GM12874 (cell line): ENCODE data around the gene AUTS2.

ENCODE experiments used
- TF ChIP-seq, protein P1 (sequence below): IDR thresholded peaks from 2 replicates; pipeline ENCODE4 v1.5.1; 2011; ENCODE audit warnings: low read depth, mild to moderate bottlenecking, control low read depth, low read length, moderate library complexity; ENCODE audit not compliant: insufficient read depth

Gene AUTS2

DNA sequence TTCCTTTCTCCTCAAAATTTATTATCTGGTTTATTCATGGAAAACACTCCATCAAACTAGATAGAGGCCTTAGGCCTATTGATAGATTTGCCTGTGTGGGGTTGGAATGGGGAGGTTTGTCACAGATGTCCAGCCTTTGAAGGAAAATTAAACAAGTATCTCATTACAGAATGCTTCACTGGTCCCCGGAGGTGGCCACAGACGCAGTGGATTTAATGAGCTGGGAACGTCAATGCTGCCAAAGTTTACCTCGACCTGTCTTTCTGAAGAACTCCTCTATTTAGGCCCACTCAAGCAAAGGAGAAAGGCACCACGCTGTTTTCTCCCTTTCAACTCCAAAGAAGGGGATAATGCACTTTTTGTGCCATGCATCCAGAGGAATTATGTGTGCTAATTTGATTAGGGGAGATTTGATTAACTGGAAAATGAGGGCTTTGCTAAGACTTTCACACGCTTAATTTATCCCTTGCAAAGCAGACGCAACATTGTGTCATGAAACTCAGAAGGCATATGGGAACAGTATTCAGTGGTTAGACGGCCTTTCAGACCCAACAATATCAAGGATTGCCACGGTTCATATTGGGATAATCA lies 974.9 kb downstream of the AUTS2 start:
- TF ChIP-seq, protein P1, sequence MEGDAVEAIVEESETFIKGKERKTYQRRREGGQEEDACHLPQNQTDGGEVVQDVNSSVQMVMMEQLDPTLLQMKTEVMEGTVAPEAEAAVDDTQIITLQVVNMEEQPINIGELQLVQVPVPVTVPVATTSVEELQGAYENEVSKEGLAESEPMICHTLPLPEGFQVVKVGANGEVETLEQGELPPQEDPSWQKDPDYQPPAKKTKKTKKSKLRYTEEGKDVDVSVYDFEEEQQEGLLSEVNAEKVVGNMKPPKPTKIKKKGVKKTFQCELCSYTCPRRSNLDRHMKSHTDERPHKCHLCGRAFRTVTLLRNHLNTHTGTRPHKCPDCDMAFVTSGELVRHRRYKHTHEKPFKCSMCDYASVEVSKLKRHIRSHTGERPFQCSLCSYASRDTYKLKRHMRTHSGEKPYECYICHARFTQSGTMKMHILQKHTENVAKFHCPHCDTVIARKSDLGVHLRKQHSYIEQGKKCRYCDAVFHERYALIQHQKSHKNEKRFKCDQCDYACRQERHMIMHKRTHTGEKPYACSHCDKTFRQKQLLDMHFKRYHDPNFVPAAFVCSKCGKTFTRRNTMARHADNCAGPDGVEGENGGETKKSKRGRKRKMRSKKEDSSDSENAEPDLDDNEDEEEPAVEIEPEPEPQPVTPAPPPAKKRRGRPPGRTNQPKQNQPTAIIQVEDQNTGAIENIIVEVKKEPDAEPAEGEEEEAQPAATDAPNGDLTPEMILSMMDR, result no peak

DNA sequence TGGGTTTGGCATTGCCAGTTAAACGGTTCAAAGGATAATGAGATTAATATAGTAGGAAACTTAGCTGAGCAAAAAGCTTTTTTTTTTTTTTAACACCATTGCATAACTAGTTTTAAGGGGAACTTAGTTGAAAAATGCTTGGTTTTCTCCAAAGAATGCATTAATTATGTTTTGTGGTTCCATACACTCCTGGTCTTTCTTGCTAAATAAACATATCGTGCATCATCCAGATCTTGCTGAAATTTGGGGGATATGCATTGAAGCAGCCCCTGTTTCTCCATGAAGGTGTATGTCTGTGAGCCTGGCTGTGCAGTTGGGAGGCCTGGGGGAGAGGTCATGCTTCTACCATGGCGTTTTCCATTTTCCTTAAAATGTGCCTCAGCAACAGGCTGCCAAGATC lies 975.4 kb downstream of the AUTS2 start:
- TF ChIP-seq, protein P1, result no peak

DNA sequence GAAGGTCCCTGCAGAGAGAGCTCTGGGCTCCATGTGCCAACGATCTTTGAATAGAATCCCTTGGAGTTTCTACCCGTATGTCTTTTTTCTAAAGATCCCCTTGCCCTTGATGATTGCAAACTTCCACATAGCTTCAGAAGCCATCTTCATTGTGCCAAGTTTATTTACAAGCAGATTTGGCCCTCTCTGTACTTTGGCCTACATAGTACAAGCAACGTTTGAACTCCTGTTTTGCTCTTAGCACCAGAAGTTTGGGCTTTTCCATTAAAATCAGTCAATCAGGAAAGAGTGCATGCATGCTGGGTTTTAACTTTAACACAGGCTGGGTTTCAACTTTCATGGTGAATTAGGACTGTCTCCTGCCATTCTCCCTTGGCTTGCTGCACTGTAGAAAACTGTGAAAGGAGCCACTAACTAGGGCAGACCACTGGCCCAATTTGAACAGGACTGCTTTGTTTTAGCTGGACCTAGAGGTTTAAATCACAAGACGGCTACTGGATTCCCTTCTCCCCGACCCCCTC lies 976.1 kb downstream of the AUTS2 start:
- TF ChIP-seq, protein P1, result no peak

DNA sequence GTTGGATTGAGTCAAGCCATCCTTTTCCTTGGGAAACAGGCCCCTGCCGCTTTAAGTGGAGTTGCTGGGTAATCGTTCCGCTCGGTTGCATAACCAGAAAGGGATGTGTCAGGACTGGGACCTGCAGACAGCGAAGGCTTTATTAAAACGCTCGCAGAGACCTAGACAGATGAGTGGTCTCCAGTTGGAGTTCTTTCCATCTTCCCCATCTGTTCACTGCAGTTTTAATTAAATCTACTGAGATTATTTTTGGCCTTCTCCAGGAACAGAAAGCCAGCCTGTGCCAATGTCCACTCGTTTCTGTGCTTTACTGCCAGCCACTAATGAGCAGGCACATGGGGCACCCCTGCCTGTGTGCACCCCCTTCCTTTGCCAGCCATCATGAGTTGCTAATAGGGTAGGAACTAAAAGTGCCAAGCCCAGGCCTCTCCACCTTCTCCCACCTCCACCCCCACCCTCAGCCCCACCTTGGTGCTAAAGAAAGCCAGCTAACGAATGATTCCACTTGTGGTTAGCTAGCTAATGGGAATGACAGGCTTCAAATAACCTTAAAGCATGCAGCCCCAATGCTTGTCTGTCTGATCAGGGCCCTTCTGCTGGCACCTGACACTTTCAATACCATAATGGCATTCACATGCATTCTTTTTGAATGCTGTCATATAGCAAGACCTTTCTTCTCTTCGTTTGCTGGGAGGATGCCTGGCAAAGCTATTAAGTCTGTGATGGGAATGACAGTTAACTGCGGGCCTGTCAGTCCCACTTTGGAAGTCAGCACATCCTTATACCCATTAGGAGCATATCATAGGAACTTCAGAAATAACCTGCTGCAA lies 976.9 kb downstream of the AUTS2 start:
- TF ChIP-seq, protein P1, result no peak

DNA sequence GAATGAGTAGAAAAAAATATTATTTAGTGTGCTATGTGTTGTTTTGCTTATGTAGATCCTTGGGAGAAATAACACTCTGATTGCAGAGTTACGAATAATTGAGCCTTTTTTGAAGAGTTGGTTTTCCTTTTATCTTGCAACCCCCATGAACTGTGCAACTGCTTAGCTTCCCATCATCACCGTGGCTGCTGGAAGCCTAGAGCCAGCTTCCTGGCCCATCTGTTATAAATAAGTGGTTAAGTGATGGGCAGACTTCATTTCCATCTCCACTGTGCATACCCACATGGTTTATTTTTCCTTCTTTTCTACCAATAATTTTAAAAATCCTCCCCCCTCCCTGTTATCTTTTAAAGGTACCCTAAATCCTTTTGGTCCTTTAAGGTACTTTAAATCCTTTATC lies 978.8 kb downstream of the AUTS2 start:
- TF ChIP-seq, protein P1, result no peak

DNA sequence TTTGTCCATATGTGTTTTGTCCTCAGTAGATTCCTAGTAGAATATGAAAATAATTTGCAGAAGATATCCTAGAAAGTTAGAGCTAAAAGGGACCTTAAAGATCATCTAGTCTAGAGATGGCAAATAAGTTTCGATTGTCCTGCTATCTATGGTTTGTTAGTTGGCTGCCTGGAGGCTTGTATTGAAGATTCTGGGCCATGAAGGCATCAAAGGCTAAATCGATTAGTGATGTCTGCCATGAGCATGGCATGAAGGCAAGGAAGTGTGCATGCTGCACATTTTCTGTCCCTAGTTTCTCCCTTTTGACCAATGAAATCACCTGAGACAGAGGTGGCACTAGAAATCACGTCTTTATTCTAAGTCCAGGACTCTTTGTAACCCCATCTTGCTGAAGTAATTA lies 979.9 kb downstream of the AUTS2 start:
- TF ChIP-seq, protein P1, result no peak

DNA sequence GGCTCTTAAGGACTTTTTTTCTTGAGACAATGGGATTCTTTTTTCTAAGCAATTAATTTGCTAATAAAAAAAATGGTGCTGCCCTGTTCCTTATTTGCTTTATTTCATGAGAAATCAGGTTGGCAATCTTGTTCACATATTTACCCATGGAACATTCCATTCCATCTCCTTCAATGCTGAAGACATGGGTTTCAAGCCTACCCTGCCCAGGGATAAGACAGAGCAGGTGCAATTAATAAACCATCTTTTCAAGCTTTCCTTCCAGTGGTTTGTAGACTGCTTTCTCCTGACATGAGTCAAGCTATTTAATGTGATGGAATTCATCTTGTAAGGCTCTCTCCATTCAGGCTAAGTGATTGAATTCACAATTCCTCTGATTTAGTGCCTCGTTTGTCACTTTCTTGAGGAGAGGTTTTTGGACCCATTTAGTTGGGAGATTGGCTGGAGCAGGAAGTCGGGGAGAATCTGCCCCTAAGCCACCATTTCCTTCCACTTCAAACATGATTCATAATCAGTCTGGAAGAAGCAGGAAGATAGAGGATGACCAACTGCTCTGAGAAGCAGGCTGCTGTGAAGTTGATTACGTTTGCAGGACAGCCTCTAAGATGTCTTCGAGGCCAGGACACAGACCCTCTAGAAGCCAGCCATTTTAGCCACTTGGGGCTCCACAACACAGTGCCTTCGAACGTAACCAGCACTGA lies 981.3 kb downstream of the AUTS2 start:
- TF ChIP-seq, protein P1, result no peak
